Measurements from ENCODE around the gene TTC21B.
"Not testable (repeated sequence)": the region's sequence is repeated elsewhere in the genome, so short reads cannot be mapped to it uniquely, and the experiment has no call there.

Gene TTC21B

DNA sequence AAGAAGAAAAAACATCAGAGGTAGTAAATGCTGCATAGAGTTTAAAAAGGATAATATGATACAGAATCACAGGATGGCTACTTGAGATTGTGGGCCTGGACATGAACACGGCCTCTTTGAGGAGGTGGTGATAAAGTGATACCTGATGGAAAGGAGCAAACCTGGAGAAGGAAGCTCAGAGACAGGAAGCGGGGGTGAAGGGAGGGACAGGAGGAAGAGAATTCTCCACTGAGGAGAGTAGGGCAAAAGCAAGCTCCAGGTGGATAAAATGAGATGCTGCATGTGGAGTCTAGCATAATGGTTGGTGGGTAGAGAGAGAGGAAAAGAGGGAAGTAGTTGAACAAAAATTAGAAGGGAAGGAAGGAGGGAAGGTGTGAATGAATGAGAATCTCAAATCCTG, 82.6 kb downstream of the TTC21B start:
- DNase-seq = no peak
- H3K27ac ChIP-seq = no peak overlapping the region
- no peaks in the 10 kb centered on the region for H3K9me3 ChIP-seq (ENCODE audit: severe bottlenecking)
- H3K36me3 ChIP-seq = peaks cover 3% of the 10 kb centered on the region; the same call in 1 of the 2 replicates
- no peak overlapping the region for H3K4me3 ChIP-seq (ENCODE audit: low read depth, low read length)
- H3K27me3 ChIP-seq (ENCODE audit: insufficient read depth, low read depth, severe bottlenecking) = no peaks in the 10 kb centered on the region
- TF ChIP-seq, protein P1, sequence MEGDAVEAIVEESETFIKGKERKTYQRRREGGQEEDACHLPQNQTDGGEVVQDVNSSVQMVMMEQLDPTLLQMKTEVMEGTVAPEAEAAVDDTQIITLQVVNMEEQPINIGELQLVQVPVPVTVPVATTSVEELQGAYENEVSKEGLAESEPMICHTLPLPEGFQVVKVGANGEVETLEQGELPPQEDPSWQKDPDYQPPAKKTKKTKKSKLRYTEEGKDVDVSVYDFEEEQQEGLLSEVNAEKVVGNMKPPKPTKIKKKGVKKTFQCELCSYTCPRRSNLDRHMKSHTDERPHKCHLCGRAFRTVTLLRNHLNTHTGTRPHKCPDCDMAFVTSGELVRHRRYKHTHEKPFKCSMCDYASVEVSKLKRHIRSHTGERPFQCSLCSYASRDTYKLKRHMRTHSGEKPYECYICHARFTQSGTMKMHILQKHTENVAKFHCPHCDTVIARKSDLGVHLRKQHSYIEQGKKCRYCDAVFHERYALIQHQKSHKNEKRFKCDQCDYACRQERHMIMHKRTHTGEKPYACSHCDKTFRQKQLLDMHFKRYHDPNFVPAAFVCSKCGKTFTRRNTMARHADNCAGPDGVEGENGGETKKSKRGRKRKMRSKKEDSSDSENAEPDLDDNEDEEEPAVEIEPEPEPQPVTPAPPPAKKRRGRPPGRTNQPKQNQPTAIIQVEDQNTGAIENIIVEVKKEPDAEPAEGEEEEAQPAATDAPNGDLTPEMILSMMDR (IDR thresholded peaks at IDR 0.05; ENCODE audit: low read depth, low read length) = no peak

DNA sequence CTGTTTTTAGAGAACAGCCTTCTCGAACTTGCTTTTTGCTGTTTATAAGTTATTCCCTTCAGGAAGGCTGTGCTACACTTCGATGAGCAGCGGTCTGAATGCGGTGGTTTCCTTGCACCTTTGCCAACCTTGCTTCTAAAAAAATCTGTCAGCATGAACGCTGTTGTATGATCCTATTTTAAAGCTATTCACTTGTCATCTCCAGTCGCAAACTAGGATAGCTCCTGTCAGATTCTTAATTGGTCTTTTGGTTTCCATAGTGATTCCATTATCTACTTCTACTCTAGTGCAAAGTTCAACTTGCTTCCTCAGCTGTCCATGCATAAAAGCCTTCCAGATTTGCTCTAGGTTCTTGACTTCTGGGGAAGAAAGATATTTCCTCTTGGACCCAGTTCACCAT, 83.2 kb downstream of the TTC21B start:
- Histone ChIP-seq H3K27me3 (ENCODE audit: insufficient read depth, low read depth, severe bottlenecking) (no peaks in the 10 kb centered on the region), H3K9me3 (ENCODE audit: severe bottlenecking) (no peaks in the 10 kb centered on the region), H3K4me3 (ENCODE audit: low read depth, low read length) (no peak overlapping the region), H3K36me3 (peaks cover 3% of the 10 kb centered on the region; the same call in 1 of the 2 replicates), H3K27ac (no peak overlapping the region)
- TF ChIP-seq, protein P1 (IDR thresholded peaks at IDR 0.05; ENCODE audit: low read depth, low read length) = no peak
- DNase-seq = no peak

DNA sequence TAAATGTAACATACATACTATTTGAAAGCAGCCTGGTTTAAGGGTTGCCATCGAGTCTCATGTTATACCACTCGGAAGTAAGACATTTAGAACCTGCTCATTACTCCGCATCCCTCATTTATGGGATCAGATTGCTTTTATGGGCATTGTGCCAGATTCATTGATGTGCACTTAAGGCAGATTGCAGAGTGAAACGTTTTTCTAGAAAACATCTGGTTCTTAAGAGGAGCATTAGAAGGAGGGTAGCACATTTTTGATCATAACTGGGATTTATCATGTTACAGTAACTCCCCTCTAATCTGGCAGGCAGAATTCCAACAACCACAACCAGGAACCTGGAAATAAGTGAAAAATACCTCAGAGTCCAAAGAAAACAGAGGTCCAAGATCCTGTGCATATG, 85.4 kb downstream of the TTC21B start:
- TF ChIP-seq, protein P1 (IDR thresholded peaks at IDR 0.05; ENCODE audit: low read depth, low read length) = no peak
- no peak for DNase-seq
- Histone ChIP-seq H3K9me3 (ENCODE audit: severe bottlenecking) (no peaks in the 10 kb centered on the region), H3K4me3 (ENCODE audit: low read depth, low read length) (no peak overlapping the region), H3K27ac (no peak overlapping the region), H3K36me3 (peaks cover 3% of the 10 kb centered on the region; the same call in 1 of the 2 replicates), H3K27me3 (ENCODE audit: insufficient read depth, low read depth, severe bottlenecking) (no peaks in the 10 kb centered on the region)

DNA sequence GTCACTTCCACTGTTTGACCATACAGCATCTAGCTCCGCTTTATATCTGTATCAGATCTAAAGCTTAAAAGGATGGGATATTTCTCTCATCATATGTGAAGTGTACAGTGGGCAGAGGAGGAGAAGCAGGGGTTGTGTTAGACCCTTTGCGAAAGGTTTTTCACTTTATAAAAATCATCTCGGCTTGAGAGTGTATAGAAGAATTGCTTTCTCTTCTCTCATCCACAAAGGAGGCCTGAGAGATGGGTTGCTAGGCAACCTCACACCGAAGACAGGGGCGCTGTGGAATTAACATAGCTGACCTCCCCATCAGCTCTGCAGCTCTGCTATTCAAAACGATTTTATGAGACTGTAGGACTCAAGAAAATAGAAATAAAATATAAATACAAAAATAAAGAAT, 89.3 kb downstream of the TTC21B start:
- Histone ChIP-seq H3K9me3 (ENCODE audit: severe bottlenecking) (no peaks in the 10 kb centered on the region), H3K36me3 (no peaks in the 10 kb centered on the region), H3K27me3 (ENCODE audit: insufficient read depth, low read depth, severe bottlenecking) (no peaks in the 10 kb centered on the region), H3K27ac (no peak overlapping the region), H3K4me3 (ENCODE audit: low read depth, low read length) (no peak overlapping the region)
- no peak for DNase-seq
- TF ChIP-seq, protein P1 (IDR thresholded peaks at IDR 0.05; ENCODE audit: low read depth, low read length) = no peak

DNA sequence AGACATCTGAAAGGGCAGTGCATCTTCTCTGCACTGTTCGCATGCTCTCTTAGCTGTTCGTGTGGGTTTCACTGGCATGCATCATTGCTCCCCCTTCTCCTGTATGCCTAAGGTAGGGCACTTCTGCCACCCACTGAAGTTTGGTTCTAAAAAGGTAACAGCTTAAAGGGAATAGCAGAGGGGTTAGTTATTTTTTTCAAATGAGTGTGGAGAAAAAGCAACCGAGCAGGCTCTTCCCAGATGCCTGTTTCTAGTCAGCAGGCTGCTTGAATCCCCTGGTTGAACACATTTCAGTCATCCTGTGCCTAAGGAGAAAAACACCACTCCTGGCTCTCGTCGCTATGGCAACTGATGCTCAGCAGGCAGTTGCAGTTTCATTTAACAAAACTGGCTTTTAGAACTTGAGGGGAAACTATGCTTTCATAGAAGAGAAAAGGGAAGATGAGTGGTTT, 89.7 kb downstream of the TTC21B start:
- no peak overlapping the region for H3K4me3 ChIP-seq (ENCODE audit: low read depth, low read length)
- no peaks in the 10 kb centered on the region for H3K36me3 ChIP-seq
- H3K9me3 ChIP-seq (ENCODE audit: severe bottlenecking) = no peaks in the 10 kb centered on the region
- no peak for DNase-seq
- no peaks in the 10 kb centered on the region for H3K27me3 ChIP-seq (ENCODE audit: insufficient read depth, low read depth, severe bottlenecking)
- no peak overlapping the region for H3K27ac ChIP-seq
- TF ChIP-seq, protein P1 (IDR thresholded peaks at IDR 0.05; ENCODE audit: low read depth, low read length) = no peak

DNA sequence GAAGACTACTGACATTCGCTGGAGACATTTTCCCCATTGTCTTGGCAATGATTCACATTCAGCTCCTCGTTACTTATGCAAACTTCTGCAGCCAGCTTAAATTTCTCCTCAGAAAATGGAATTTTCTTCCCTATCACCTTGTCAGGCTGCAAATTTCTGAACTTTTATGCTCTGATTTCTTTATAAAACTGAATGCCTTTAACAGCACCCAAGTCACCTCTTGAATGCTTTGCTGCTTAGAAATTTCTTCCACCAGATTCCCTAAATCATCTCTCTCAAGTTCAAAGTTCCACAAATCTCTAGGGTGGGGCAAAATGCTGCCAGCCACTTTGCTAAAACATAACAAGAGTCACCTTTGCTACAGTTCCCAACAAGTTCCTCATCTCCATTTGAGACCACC, 92.5 kb downstream of the TTC21B start:
- not testable (repeated sequence) for H3K27me3 ChIP-seq (ENCODE audit: insufficient read depth, low read depth, severe bottlenecking); H3K4me3 ChIP-seq (ENCODE audit: low read depth, low read length); H3K27ac ChIP-seq; DNase-seq; H3K9me3 ChIP-seq (ENCODE audit: severe bottlenecking); H3K36me3 ChIP-seq

DNA sequence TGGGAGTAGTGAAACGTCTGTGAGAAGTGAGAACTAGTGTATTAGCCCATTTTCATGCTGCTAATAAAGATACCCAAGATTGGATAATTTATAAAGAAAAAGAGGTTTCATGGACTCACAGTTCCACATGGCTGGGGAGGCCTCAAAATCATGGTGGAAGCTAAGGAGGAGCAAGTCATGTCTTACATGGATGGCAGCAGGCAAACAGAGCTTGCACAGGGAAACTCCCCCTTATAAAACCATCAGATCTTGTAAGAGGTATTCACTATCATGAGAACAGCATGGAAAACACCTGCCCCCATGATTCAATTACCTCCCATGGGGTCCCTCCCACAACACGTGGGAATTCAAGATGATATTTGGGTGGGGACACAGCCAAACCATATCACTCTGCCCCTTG, 93.9 kb downstream of the TTC21B start:
- not testable (repeated sequence) for H3K27ac ChIP-seq; H3K9me3 ChIP-seq (ENCODE audit: severe bottlenecking); H3K27me3 ChIP-seq (ENCODE audit: insufficient read depth, low read depth, severe bottlenecking); H3K36me3 ChIP-seq; DNase-seq; H3K4me3 ChIP-seq (ENCODE audit: low read depth, low read length)
